ENCODE results near the gene SEMA3F. TPM values are rescaled to one million over a fixed set of nuclear protein-coding genes. Genes with fewer than 3 reads are reported as not detected.

The SEMA3F gene
- total RNA-seq, 1 donor from 2014 or later: 10.2 TPM

GRCh38 chr3:50147447-50147846 is 7.7 kb upstream of the SEMA3F start:
- no peaks in the 10 kb centered on the region for H3K27me3 ChIP-seq (ENCODE audit: low read depth)
- H3K27ac ChIP-seq (replicated peaks): no peak overlapping the region
- H3K4me3 ChIP-seq: no peak overlapping the region
- no peaks in the 10 kb centered on the region for H3K4me1 ChIP-seq
- no peak for TF ChIP-seq CTCF (IDR thresholded peaks at IDR 0.05; ENCODE audit: borderline replicate concordance)
- DNase-seq: no peak
- intact Hi-C loops (cut with micrococcal nuclease): no loop called here
- H3K36me3 ChIP-seq: no peaks in the 10 kb centered on the region
- H3K9me3 ChIP-seq (replicated peaks): no peaks in the 10 kb centered on the region

GRCh38 chr3:50147861-50148260 is 7.3 kb upstream of the SEMA3F start:
- intact Hi-C loops (cut with micrococcal nuclease): no loop called here
- no peak for DNase-seq
- no peaks in the 10 kb centered on the region for H3K27me3 ChIP-seq (ENCODE audit: low read depth)
- H3K9me3 ChIP-seq (replicated peaks): no peaks in the 10 kb centered on the region
- H3K4me3 ChIP-seq: no peak overlapping the region
- H3K27ac ChIP-seq (replicated peaks): no peak overlapping the region
- no peaks in the 10 kb centered on the region for H3K4me1 ChIP-seq
- no peaks in the 10 kb centered on the region for H3K36me3 ChIP-seq
- no peak for TF ChIP-seq CTCF (IDR thresholded peaks at IDR 0.05; ENCODE audit: borderline replicate concordance)

- Histone ChIP-seq H3K36me3 (no peaks in the 10 kb centered on the region), H3K27ac (replicated peaks) (no peak overlapping the region), H3K9me3 (replicated peaks) (no peaks in the 10 kb centered on the region), H3K4me1 (peaks cover 6% of the 10 kb centered on the region), H3K27me3 (ENCODE audit: low read depth) (no peaks in the 10 kb centered on the region), H3K4me3 (no peak overlapping the region)
- intact Hi-C loops (cut with micrococcal nuclease): no loop called here
- no peak for TF ChIP-seq CTCF (IDR thresholded peaks at IDR 0.05; ENCODE audit: borderline replicate concordance)
- DNase-seq: no peak
These were observed 4.7 kb upstream of the SEMA3F start for GRCh38 chr3:50150404-50150750.

GRCh38 chr3:50150863-50151686 is 4.0 kb upstream of the SEMA3F start:
- Histone ChIP-seq H3K27me3 (ENCODE audit: low read depth) (peaks cover 4% of the 10 kb centered on the region), H3K36me3 (no peaks in the 10 kb centered on the region), H3K9me3 (replicated peaks) (no peaks in the 10 kb centered on the region), H3K4me1 (peaks cover 13% of the 10 kb centered on the region), H3K27ac (replicated peaks) (no peak overlapping the region), H3K4me3 (no peak overlapping the region)
- intact Hi-C loops (cut with micrococcal nuclease): no loop called here
- no peak for TF ChIP-seq CTCF (IDR thresholded peaks at IDR 0.05; ENCODE audit: borderline replicate concordance)
- no peak for DNase-seq

- Histone ChIP-seq H3K9me3 (replicated peaks) (no peaks in the 10 kb centered on the region), H3K27ac (replicated peaks) (no peak overlapping the region), H3K36me3 (no peaks in the 10 kb centered on the region), H3K27me3 (ENCODE audit: low read depth) (peaks cover 4% of the 10 kb centered on the region), H3K4me1 (peaks cover 13% of the 10 kb centered on the region), H3K4me3 (no peak overlapping the region)
- no peak for DNase-seq
- intact Hi-C loops (cut with micrococcal nuclease): no loop called here
- no peak for TF ChIP-seq CTCF (IDR thresholded peaks at IDR 0.05; ENCODE audit: borderline replicate concordance)
These were observed 3.4 kb upstream of the SEMA3F start for GRCh38 chr3:50151728-50152127.

Data from left ventricle myocardium inferior (tissue), 1 donor.